ENCODE results near the gene PRRX2.

DNA sequence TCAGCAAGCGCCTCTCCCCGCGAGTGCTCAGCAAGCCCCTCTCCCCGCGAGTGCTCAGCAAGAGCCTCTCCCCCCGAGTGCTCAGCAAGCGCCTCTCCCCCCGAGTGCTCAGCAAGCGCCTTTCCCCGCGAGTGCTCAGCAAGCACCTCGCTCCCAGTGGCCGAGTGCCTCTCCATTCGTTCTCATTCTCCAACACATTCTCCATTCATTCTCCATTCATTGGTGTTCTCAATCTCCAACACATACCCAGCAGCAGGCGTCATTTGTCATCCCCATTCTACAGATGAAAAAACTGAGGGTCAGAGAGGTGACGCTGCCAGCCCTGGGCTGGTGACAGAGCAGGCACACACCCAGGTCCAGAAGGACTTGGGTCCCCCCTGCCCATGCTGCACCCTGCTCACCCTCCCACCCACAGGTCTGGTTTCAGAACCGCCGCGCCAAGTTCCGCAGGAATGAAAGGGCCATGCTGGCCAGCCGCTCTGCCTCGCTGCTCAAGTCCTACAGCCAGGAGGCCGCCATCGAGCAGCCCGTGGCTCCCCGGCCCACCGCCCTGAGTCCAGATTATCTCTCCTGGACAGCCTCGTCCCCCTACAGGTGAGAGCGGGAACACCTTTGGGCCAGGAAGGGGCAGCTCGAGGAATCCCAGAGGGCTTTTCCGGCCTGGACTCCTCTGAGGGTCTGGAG, 54.9 kb downstream of the PRRX2 start:
- TF ChIP-seq CTCF (IDR thresholded peaks at IDR 0.05), result no peak
- TF ChIP-seq EP300 (IDR thresholded peaks at IDR 0.05), result no peak
- TF ChIP-seq POLR2A (IDR thresholded peaks at IDR 0.05), result no peak
